ENCODE measurements around the gene ALOX5.
"Not testable (repeated sequence)": the region's sequence is repeated elsewhere in the genome, so short reads cannot be mapped to it uniquely, and the experiment has no call there.

Gene ALOX5

GRCh38 chr10:45372251-45372951 lies 1.6 kb upstream of the ALOX5 start:
- no peak for DNase-seq (ENCODE audit: low read depth)

GRCh38 chr10:45373003-45373575 lies 927 bp upstream of the ALOX5 start:
- no peak for DNase-seq (ENCODE audit: low read depth)
- no peak overlapping the region for H3K4me3 ChIP-seq (ENCODE audit: low read depth, low read length)

More at GRCh38 chr10:45372251-45372951, 1.6 kb upstream of the ALOX5 start:
- no peak overlapping the region for H3K4me3 ChIP-seq (ENCODE audit: low read depth, low read length)

GRCh38 chr10:45374350-45375052 lies 485 bp downstream of the ALOX5 start:
- no peak for DNase-seq (ENCODE audit: low read depth)
- H3K4me3 ChIP-seq (ENCODE audit: low read depth, low read length): peak overlapping the region; percentile 29

- no peak overlapping the region for H3K4me3 ChIP-seq (ENCODE audit: low read depth, low read length)
- no peak for DNase-seq (ENCODE audit: low read depth)
Measured at GRCh38 chr10:45375101-45375500, 1.1 kb downstream of the ALOX5 start.

- DNase-seq (ENCODE audit: low read depth): no peak
- H3K4me3 ChIP-seq (ENCODE audit: low read depth, low read length): no peak overlapping the region
Measured at GRCh38 chr10:45375716-45376231, 1.8 kb downstream of the ALOX5 start.

GRCh38 chr10:45376371-45376801 lies 2.4 kb downstream of the ALOX5 start:
- DNase-seq (ENCODE audit: low read depth): no peak
- H3K4me3 ChIP-seq (ENCODE audit: low read depth, low read length): no peak overlapping the region

- no peak overlapping the region for H3K4me3 ChIP-seq (ENCODE audit: low read depth, low read length)
- DNase-seq (ENCODE audit: low read depth): no peak
Measured at GRCh38 chr10:45377321-45377720, 3.3 kb downstream of the ALOX5 start.

GRCh38 chr10:45377858-45378257 lies 3.8 kb downstream of the ALOX5 start:
- H3K4me3 ChIP-seq (ENCODE audit: low read depth, low read length): no peak overlapping the region
- DNase-seq (ENCODE audit: low read depth): no peak

GRCh38 chr10:45378914-45379726 lies 5.1 kb downstream of the ALOX5 start:
- no peak for DNase-seq (ENCODE audit: low read depth)

GRCh38 chr10:45379891-45380540 lies 6.0 kb downstream of the ALOX5 start:
- H3K4me3 ChIP-seq (ENCODE audit: low read depth, low read length): no peak overlapping the region
- DNase-seq (ENCODE audit: low read depth): no peak

More at GRCh38 chr10:45378914-45379726, 5.1 kb downstream of the ALOX5 start:
- H3K4me3 ChIP-seq (ENCODE audit: low read depth, low read length): no peak overlapping the region

- no peak for DNase-seq (ENCODE audit: low read depth)
- H3K4me3 ChIP-seq (ENCODE audit: low read depth, low read length): no peak overlapping the region
Measured at GRCh38 chr10:45380903-45381620, 7.0 kb downstream of the ALOX5 start.

GRCh38 chr10:45382591-45382990 lies 8.6 kb downstream of the ALOX5 start:
- H3K4me3 ChIP-seq (ENCODE audit: low read depth, low read length): no peak overlapping the region
- no peak for DNase-seq (ENCODE audit: low read depth)

GRCh38 chr10:45383682-45384330 lies 9.8 kb downstream of the ALOX5 start:
- no peak overlapping the region for H3K4me3 ChIP-seq (ENCODE audit: low read depth, low read length)

GRCh38 chr10:45386657-45387056 lies 12.6 kb downstream of the ALOX5 start:
- no peak overlapping the region for H3K4me3 ChIP-seq (ENCODE audit: low read depth, low read length)
- DNase-seq (ENCODE audit: low read depth): no peak

More at GRCh38 chr10:45383682-45384330, 9.8 kb downstream of the ALOX5 start:
- no peak for DNase-seq (ENCODE audit: low read depth)

- no peak overlapping the region for H3K4me3 ChIP-seq (ENCODE audit: low read depth, low read length)
- no peak for DNase-seq (ENCODE audit: low read depth)
Measured at GRCh38 chr10:45387096-45387893, 13.3 kb downstream of the ALOX5 start.

- H3K4me3 ChIP-seq (ENCODE audit: low read depth, low read length); DNase-seq (ENCODE audit: low read depth): not testable (repeated sequence)
Measured at GRCh38 chr10:45389671-45390070, 15.7 kb downstream of the ALOX5 start.

GRCh38 chr10:45391636-45392035 lies 17.6 kb downstream of the ALOX5 start:
- not testable (repeated sequence) for DNase-seq (ENCODE audit: low read depth); H3K4me3 ChIP-seq (ENCODE audit: low read depth, low read length)

Data from skeletal muscle cell (primary cell).